Stimulated activated CD8-positive, alpha-beta memory T cell treated with anti-CD3 and anti-CD28 coated beads, Interleukin-12 subunit alpha, Interleukin-12 subunit beta, amount 100 ng/mL, for 24 hours (primary cell): ENCODE results near the gene TNIP1.
A peak's percentile ranks its signal among the peaks of the same experiment; 100 is the strongest.

Source experiments
- DNase-seq: peaks from one replicate; pipeline ENCODE4 v3.0.0-alpha.2; 2020; ENCODE audit errors: extremely low read depth

Gene TNIP1

GRCh38 chr5:151065609-151066008 is 15.2 kb downstream of the TNIP1 start:
- DNase-seq = no peak

GRCh38 chr5:151064916-151065499 is 15.8 kb downstream of the TNIP1 start:
- DNase-seq = no peak

GRCh38 chr5:151063142-151063989 is 17.5 kb downstream of the TNIP1 start:
- no peak for DNase-seq

- no peak for DNase-seq
Observed at GRCh38 chr5:151062405-151063141, 18.3 kb downstream of the TNIP1 start.

GRCh38 chr5:151060742-151061141 is 20.1 kb downstream of the TNIP1 start:
- DNase-seq = no peak

- DNase-seq = no peak
Observed at GRCh38 chr5:151058891-151059489, 21.8 kb downstream of the TNIP1 start.

- no peak for DNase-seq
Observed at GRCh38 chr5:151058301-151058700, 22.5 kb downstream of the TNIP1 start.

GRCh38 chr5:151056379-151057325 is 24.2 kb downstream of the TNIP1 start:
- no peak for DNase-seq

- DNase-seq = no peak
Observed at GRCh38 chr5:151055336-151055735, 25.5 kb downstream of the TNIP1 start.

- no peak for DNase-seq
Observed at GRCh38 chr5:151054709-151055108, 26.1 kb downstream of the TNIP1 start.

- DNase-seq = no peak
Observed at GRCh38 chr5:151053796-151054462, 26.9 kb downstream of the TNIP1 start.

- DNase-seq = no peak
Observed at GRCh38 chr5:151052836-151053235, 28.0 kb downstream of the TNIP1 start.

- DNase-seq = no peak
Observed at GRCh38 chr5:151051931-151052608, 28.8 kb downstream of the TNIP1 start.

GRCh38 chr5:151051066-151051930 is 29.5 kb downstream of the TNIP1 start:
- peak; percentile 54 for DNase-seq

GRCh38 chr5:151048526-151048925 is 32.3 kb downstream of the TNIP1 start:
- DNase-seq = no peak

GRCh38 chr5:151047814-151048425 is 32.9 kb downstream of the TNIP1 start:
- DNase-seq = no peak

GRCh38 chr5:151042453-151043093 is 38.3 kb downstream of the TNIP1 start:
- DNase-seq = no peak
